ENCODE results near the gene PTPRG.

Gene PTPRG

DNA sequence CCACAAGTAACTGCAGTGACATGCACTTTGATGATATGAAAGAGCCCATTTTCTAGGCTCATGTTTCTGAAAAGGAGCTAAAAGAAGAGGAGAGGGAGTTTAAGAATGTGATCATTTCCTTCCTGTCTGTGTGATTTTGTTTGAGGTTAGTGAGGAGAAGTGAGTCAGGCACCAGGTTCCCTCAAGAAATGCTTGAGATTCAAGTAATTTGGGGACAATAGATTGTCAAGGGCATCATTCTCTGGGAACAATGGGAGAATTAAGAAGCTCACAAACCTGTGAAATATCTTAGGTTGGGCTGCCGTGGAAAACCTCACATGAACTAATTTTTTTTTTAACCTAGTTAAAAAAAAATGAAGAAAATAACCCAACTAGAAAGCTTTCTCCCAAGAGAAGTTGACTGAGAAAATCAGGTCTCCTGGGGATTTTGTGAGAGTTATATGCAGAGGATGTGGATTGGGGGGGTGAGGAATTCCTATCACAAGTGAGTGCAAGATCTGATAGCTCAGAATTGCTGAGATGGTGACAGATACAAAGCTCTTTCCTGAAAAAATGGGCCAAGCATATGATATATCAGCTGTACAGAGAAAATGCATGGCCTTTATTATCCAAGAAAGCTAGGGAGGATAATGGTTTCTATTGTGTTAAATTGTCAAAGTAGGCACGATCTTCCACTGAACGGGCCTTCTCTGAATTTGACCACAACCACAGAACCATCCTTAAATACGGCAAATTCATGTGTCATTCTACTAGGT, 608.7 kb downstream of the PTPRG start:
- no peaks in the 10 kb centered on the region for H3K27me3 Mint-ChIP-seq
- H3K4me3 Mint-ChIP-seq = no peak overlapping the region
- no peaks in the 10 kb centered on the region for H3K36me3 Mint-ChIP-seq (ENCODE audit: insufficient read depth)
- DNase-seq (no peak), ATAC-seq (replicated peaks) (no peak)
- no peaks in the 10 kb centered on the region for H3K4me1 Mint-ChIP-seq (ENCODE audit: low read depth in 2 of 2)
- H3K27ac Mint-ChIP-seq = no peak overlapping the region
- H3K9me3 Mint-ChIP-seq = peaks cover 0 to 2% of the 10 kb centered on the region in 2 donors

DNA sequence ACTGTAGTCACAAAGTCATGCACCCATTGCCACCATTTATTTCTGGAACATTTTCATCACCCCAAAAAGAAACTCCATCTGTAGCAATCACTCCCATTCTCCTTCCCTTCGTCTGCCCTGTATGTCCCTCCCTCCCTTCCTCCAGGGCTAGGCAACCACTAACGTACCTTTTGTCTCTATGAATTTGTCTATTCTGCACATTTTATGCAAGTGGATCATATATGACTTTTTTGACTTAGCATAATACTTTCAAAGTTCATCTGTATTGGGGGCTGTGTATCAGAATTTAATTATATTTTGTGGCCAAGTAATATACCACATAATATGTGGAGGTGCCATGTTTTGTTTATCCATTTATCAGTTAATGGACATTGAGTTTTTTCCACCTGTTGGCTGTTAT, 610.4 kb downstream of the PTPRG start:
- Mint-ChIP-seq H3K9me3 (peaks cover 0 to 5% of the 10 kb centered on the region in 2 donors), H3K36me3 (ENCODE audit: insufficient read depth) (no peaks in the 10 kb centered on the region), H3K4me1 (ENCODE audit: low read depth in 2 of 2) (no peaks in the 10 kb centered on the region), H3K4me3 (no peak overlapping the region), H3K27me3 (peaks cover 0 to 4% of the 10 kb centered on the region in 2 donors), H3K27ac (no peak overlapping the region)
- DNase-seq (no peak), ATAC-seq (replicated peaks) (no peak)

- Mint-ChIP-seq H3K27ac (no peak overlapping the region), H3K27me3 (peaks cover 0 to 4% of the 10 kb centered on the region in 2 donors), H3K4me1 (ENCODE audit: low read depth in 2 of 2) (no peaks in the 10 kb centered on the region), H3K4me3 (no peak overlapping the region), H3K36me3 (ENCODE audit: insufficient read depth) (no peaks in the 10 kb centered on the region), H3K9me3 (peaks cover 0 to 5% of the 10 kb centered on the region in 2 donors)
- DNase-seq (no peak), ATAC-seq (replicated peaks) (no peak)
These were observed 610.8 kb downstream of the PTPRG start for GRCh38 chr3:62172199-62172598.

DNA sequence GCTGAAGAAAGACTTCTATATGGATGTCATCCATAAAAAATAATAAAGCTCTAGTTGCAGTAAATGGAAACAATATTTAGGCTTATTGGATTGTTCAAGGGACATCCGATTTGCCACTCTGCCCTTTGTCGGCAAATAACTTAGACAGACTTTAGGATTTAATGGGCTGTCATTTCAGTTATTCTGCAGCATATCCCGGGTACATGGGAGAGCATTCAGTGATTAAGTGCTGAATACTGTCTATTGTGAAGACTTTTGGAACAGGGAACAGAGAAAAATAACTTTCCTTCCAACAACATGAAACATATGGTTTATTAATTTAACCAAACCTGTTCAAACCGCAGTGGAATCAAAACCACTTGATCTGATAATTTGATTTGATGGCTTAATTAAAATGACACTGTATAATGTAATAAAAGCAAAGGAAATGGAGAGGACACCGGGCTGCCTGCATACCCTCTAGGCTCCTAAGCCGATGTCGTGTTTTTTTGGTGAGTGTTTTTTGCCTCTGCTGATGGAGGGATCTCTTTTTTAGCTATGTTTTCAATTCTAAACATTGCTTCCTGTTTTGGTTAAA, 612.7 kb downstream of the PTPRG start:
- Mint-ChIP-seq H3K4me3 (no peak overlapping the region), H3K27ac (no peak overlapping the region), H3K4me1 (ENCODE audit: low read depth in 2 of 2) (no peaks in the 10 kb centered on the region), H3K27me3 (peaks cover 0 to 4% of the 10 kb centered on the region in 2 donors), H3K9me3 (peaks cover 0 to 5% of the 10 kb centered on the region in 2 donors), H3K36me3 (ENCODE audit: insufficient read depth) (no peaks in the 10 kb centered on the region)
- ATAC-seq (replicated peaks) (no peak), DNase-seq (no peak)

DNA sequence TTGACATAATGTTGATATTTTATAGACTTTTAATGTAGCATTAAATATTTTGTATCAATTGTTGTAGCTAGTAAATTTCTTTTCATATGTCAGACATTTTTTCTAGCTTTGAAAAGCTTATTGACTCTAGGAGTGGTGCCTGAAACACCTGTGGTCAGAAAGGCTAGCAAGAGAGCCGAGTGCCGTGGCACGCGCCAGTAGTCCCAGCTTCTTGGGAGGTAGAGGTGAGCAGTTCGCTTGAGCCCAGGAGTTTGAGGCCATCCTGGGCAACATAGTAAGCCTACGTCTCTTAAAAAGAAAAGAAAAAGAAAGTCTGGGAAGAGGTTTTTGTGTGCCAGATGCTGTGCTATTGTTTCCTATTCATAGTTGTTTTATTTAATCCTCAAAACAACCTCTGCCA, 613.8 kb downstream of the PTPRG start:
- Mint-ChIP-seq H3K4me1 (ENCODE audit: low read depth in 2 of 2) (no peaks in the 10 kb centered on the region), H3K36me3 (ENCODE audit: insufficient read depth) (no peaks in the 10 kb centered on the region), H3K27me3 (peaks cover 0 to 4% of the 10 kb centered on the region in 2 donors), H3K4me3 (no peak overlapping the region), H3K9me3 (peaks cover 0 to 5% of the 10 kb centered on the region in 2 donors), H3K27ac (no peak overlapping the region)
- DNase-seq = no peak
- ATAC-seq (replicated peaks) = no peak

DNA sequence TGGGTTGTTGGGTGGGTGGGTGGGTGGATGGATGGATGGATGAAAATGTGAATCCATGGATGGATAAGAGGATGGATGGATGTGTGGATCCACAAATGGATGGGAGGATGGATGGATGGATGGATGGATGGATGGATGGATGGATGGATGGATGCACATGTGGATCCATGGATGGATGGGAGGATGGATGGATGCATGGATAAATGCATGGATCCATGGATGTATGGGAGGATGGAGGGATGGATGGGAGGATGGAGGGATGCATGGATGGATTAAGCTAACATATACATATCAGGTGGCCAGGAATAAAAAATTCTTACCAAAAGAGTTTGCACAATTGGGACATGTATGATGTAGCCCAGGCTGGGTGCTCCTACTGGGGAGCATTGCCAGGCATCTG, 616.7 kb downstream of the PTPRG start:
- no peak overlapping the region for H3K4me3 Mint-ChIP-seq
- peaks cover 0 to 4% of the 10 kb centered on the region in 2 donors for H3K27me3 Mint-ChIP-seq
- no peak for DNase-seq
- no peaks in the 10 kb centered on the region for H3K4me1 Mint-ChIP-seq (ENCODE audit: low read depth in 2 of 2)
- ATAC-seq (replicated peaks) = no peak
- H3K27ac Mint-ChIP-seq = no peak overlapping the region
- H3K36me3 Mint-ChIP-seq (ENCODE audit: insufficient read depth) = no peaks in the 10 kb centered on the region
- peaks cover 0 to 3% of the 10 kb centered on the region in 2 donors for H3K9me3 Mint-ChIP-seq

GRCh38 chr3:62178739-62179600, 617.6 kb downstream of the PTPRG start:
- Mint-ChIP-seq H3K27me3 (peaks cover 5 to 8% of the 10 kb centered on the region in 2 donors), H3K9me3 (peaks cover 0 to 3% of the 10 kb centered on the region in 2 donors), H3K4me3 (no peak overlapping the region), H3K36me3 (ENCODE audit: insufficient read depth) (no peaks in the 10 kb centered on the region), H3K4me1 (ENCODE audit: low read depth in 2 of 2) (no peaks in the 10 kb centered on the region), H3K27ac (no peak overlapping the region)
- no peak for DNase-seq
- ATAC-seq (replicated peaks) = no peak

DNA sequence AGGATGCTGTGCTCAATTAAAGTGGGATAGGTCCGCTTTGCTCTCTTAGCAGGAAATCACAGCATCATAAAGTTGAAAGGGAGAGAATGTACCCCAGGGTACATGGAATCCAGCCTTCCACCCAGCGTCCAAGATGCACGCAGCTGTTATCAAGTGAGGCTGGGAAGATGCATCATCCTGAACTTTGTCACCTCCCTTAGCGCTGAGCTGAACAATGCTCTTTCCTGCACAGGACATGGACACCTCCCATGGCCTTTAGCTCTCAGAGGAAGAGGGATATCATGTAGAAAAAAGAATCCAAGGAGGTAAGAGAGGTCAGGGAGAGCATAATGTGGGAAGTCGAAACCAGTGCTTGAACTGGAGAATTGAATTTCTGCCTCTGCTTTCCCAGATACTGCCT, 619.1 kb downstream of the PTPRG start:
- no peak for DNase-seq
- Mint-ChIP-seq H3K27me3 (peaks cover 6 to 9% of the 10 kb centered on the region in 2 donors), H3K4me1 (ENCODE audit: low read depth in 2 of 2) (peaks cover 0 to 2% of the 10 kb centered on the region in 2 donors), H3K4me3 (no peak overlapping the region), H3K27ac (no peak overlapping the region), H3K36me3 (ENCODE audit: insufficient read depth) (no peaks in the 10 kb centered on the region), H3K9me3 (peaks cover 0 to 2% of the 10 kb centered on the region in 2 donors)
- ATAC-seq (replicated peaks) = no peak

DNA sequence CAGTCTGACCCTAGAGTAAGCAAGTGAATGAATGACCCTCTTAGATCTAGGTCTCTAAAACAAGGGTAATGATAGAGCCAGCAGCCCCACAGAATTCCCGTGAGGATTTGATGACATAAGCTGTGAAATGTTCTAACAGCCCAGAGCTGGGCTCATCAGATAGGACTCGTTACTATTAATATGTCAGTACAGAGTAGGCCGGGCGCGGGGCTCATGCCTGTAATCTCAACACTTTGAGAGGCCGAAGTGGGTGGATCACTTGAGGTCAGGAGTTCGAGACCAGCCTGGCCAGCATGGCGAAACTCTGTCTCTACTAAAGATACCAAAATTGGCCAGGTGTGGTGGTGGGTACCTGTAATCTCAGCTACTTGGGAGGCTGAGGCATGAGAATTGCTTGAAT, 621.7 kb downstream of the PTPRG start:
- H3K27ac Mint-ChIP-seq = no peak overlapping the region
- peaks cover 0 to 2% of the 10 kb centered on the region in 2 donors for H3K4me1 Mint-ChIP-seq (ENCODE audit: low read depth in 2 of 2)

GRCh38 chr3:62183969-62184368, 622.6 kb downstream of the PTPRG start:
- H3K9me3 Mint-ChIP-seq = no peaks in the 10 kb centered on the region
- no peaks in the 10 kb centered on the region for H3K36me3 Mint-ChIP-seq (ENCODE audit: insufficient read depth)
- peaks cover 5 to 18% of the 10 kb centered on the region in 2 donors for H3K27me3 Mint-ChIP-seq
- no peak overlapping the region for H3K4me3 Mint-ChIP-seq
- ATAC-seq (replicated peaks) (no peak), DNase-seq (no peak)
- no peak overlapping the region for H3K27ac Mint-ChIP-seq
- peaks cover 5 to 7% of the 10 kb centered on the region in 2 donors for H3K4me1 Mint-ChIP-seq (ENCODE audit: low read depth in 2 of 2)

More for the DNA sequence above, 621.7 kb downstream of the PTPRG start:
- DNase-seq (no peak), ATAC-seq (replicated peaks) (no peak)
- Mint-ChIP-seq H3K27me3 (peaks cover 5 to 18% of the 10 kb centered on the region in 2 donors), H3K4me3 (no peak overlapping the region), H3K9me3 (no peaks in the 10 kb centered on the region), H3K36me3 (ENCODE audit: insufficient read depth) (no peaks in the 10 kb centered on the region)

DNA sequence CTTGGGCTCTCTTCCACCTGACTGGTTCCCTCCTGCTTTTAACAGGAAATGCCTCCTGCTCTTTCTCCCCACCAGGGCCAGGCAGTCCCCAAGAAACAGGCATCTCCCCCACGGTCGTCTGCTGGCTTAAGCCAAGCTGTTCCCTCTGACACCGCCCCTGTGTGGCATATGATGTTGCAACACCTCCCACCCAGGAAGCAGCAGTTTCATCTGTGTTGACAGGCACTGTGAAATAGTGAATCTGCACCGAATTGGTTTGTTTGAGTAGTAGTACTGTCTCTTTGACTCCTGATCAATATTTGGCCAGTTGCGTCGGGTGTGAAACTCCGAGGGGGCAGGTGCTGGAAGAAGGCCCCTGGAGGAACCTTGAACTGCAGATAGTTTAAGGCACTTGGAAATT, 623.2 kb downstream of the PTPRG start:
- Mint-ChIP-seq H3K27me3 (peaks cover 6 to 20% of the 10 kb centered on the region in 2 donors), H3K9me3 (no peaks in the 10 kb centered on the region), H3K27ac (no peak overlapping the region), H3K4me1 (ENCODE audit: low read depth in 2 of 2) (peaks cover 6 to 9% of the 10 kb centered on the region in 2 donors), H3K4me3 (no peak overlapping the region), H3K36me3 (ENCODE audit: insufficient read depth) (no peaks in the 10 kb centered on the region)
- ATAC-seq (replicated peaks) (no peak), DNase-seq (no peak)

DNA sequence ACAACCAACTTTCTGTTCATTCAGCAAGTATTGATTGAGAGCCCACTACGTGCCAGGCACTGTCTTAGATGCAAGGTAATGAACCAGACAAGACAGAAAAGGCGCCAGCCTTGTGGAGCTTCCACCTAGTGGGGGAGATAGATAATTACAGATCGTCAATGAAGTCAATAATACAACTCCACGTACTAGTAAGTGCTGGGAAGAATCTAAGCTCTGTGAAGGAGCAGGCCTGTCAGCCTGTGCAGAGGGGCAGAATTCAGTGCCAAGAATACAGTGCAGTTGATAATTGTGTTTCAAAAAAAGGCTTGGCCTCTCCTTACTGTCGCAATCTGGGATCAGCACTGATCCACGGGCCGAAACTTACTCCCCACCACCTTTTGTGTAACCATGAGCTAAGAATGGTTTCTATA, 625.7 kb downstream of the PTPRG start:
- ATAC-seq (replicated peaks) = no peak
- DNase-seq = no peak
- no peaks in the 10 kb centered on the region for H3K9me3 Mint-ChIP-seq
- peaks cover 10 to 13% of the 10 kb centered on the region in 2 donors for H3K4me1 Mint-ChIP-seq (ENCODE audit: low read depth in 2 of 2)
- no peak overlapping the region for H3K4me3 Mint-ChIP-seq
- no peak overlapping the region for H3K27ac Mint-ChIP-seq
- no peaks in the 10 kb centered on the region for H3K36me3 Mint-ChIP-seq (ENCODE audit: insufficient read depth)
- H3K27me3 Mint-ChIP-seq = peaks cover 11 to 27% of the 10 kb centered on the region in 2 donors

DNA sequence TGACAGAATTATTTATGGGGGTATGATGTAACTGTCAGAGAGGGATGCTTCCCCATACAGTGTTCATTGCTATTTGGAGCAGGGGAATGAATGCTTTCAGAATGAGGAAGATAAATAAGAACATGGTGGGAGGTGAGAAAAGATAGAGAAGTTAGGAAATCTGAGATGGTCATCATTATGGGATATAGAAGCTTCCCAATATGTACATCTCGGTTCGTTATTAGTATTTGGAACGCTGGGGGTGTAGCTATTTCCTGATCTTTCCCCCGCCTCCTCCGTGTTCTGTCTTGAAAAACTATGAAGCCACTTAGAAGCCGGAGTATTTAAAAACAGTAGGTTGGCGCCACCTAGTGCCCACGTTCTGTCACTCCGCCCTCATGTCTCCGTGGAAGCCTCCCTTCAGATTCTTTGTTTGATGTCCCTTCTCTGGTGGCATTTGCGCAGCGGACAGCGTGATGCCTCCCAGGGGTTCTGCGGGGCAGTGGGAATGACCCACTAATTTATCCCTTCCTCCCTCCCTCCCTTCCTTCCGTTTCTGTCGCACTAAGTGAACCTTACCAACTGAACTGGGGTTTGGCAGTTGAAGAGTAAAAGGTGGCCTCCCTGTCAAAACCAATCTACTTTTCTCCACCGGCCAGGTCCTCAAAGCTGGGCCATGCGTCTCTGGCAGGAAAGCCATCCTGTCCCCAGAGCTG, 627.5 kb downstream of the PTPRG start:
- Mint-ChIP-seq H3K27ac (peak overlapping the region in 1 of 2 donors; percentile 30), H3K4me1 (ENCODE audit: low read depth in 2 of 2) (peaks cover 10 to 13% of the 10 kb centered on the region in 2 donors), H3K36me3 (ENCODE audit: insufficient read depth) (no peaks in the 10 kb centered on the region), H3K4me3 (no peak overlapping the region), H3K9me3 (no peaks in the 10 kb centered on the region), H3K27me3 (peaks cover 9 to 23% of the 10 kb centered on the region in 2 donors)
- ATAC-seq (replicated peaks) (peak; percentile 43), DNase-seq (peak; percentile 21 to 30 (median 26))

Measured in effector memory CD8-positive, alpha-beta T cell (primary cell).